Lung (tissue), 12 donors: Measurements from ENCODE around the gene SHH. TPM values are rescaled to one million over a fixed set of nuclear protein-coding genes. Genes with fewer than 3 reads are reported as not detected.

Source experiments
- ATAC-seq: fragments of 200-7000 bp; cut with Tn5 transposase; one replicate; pipeline ENCODE4 v1.9.1; 2020; ENCODE audit warnings: moderate number of reproducible peaks; ENCODE audit not compliant: insufficient read depth, low FRiP score
- DNase-seq, 3 donors: peaks; one replicate each; pipeline ENCODE4 v3.0.0-alpha.2; 2013 to 2017
- H3K27ac ChIP-seq, 2 donors: one replicate each; pipeline ENCODE4 v1.5.1; 2013; ENCODE audit warnings: mild to moderate bottlenecking in 2 of 2, moderate library complexity in 2 of 2, control low read depth in 1 of 2, inconsistent platforms in 1 of 2, low read depth in 1 of 2, low read length in 1 of 2
- H3K27me3 ChIP-seq, 3 donors: one replicate each; pipeline ENCODE4 v1.5.1; 2013; ENCODE audit warnings: low read length in 2 of 3; ENCODE audit not compliant: control insufficient read depth in 3 of 3, insufficient read depth in 3 of 3
- H3K36me3 ChIP-seq, 4 donors: one replicate each; pipeline ENCODE4 v1.5.1; 2013; ENCODE audit warnings: low read length in 4 of 4, mild to moderate bottlenecking in 1 of 4, moderate library complexity in 1 of 4; ENCODE audit not compliant: control insufficient read depth in 4 of 4, insufficient read depth in 4 of 4
- H3K4me1 ChIP-seq, 5 donors: one replicate each; pipeline ENCODE4 v1.5.1; 2013; ENCODE audit warnings: low read length in 5 of 5, mild to moderate bottlenecking in 2 of 5, moderate library complexity in 1 of 5; ENCODE audit not compliant: control insufficient read depth in 5 of 5, insufficient read depth in 5 of 5
- H3K4me3 ChIP-seq: one replicate; pipeline ENCODE4 v1.5.1; 2013; ENCODE audit warnings: mild to moderate bottlenecking, control low read depth, moderate library complexity
- H3K9ac ChIP-seq, 2 donors: one replicate each; pipeline ENCODE4 v1.5.1; 2013; ENCODE audit warnings: low read length in 2 of 2, control low read depth in 1 of 2; ENCODE audit not compliant: insufficient read depth in 1 of 2
- H3K9me3 ChIP-seq, 4 donors: one replicate each; pipeline ENCODE4 v1.5.1; 2013; ENCODE audit warnings: low read length in 3 of 4, mild to moderate bottlenecking in 1 of 4, moderate library complexity in 1 of 4; ENCODE audit not compliant: control insufficient read depth in 4 of 4, insufficient read depth in 3 of 4
- WGBS, 2 donors: extraction: QIAGEN DNeasy Blood & Tissue Kit; methylation state at CpG; one replicate each; pipeline ENCODE4 v1.1.7; 2013; 5-methylcytosine and 5-hydroxymethylcytosine counted together
- polyA plus RNA-seq, 2 donors: library from polyadenylated mRNA; stranded (reverse); fragments of 200-250 nt; gene quantifications; one replicate each; pipeline ENCODE4 v1.2.1, GENCODE V29; 2013
- total RNA-seq, 2 donors: library from RNA; depleted of rRNA in 1 of 2; stranded (reverse); fragments of >200 nt in 1 of 2; gene quantifications; one replicate each; pipeline ENCODE4 v1.2.1, GENCODE V29; 2014 to 2021
- TF ChIP-seq, protein P1 (sequence below): IDR thresholded peaks from 2 replicates; pipeline ENCODE4 v1.5.1; 2012; ENCODE audit warnings: mild to moderate bottlenecking; ENCODE audit errors: control extremely low read depth, extremely low read depth
- donor health status: control.
- donor health status: control.
- donor health status: Bipolar disorder and iron deficiency.
- donor health status: healthy.
- donor health status: DM: yes; HTN: yes; CAD: no.

SHH gene
- total and polyA plus RNA-seq, 4 donors: 1.5 to 9.3 (median 4.4) TPM

DNA sequence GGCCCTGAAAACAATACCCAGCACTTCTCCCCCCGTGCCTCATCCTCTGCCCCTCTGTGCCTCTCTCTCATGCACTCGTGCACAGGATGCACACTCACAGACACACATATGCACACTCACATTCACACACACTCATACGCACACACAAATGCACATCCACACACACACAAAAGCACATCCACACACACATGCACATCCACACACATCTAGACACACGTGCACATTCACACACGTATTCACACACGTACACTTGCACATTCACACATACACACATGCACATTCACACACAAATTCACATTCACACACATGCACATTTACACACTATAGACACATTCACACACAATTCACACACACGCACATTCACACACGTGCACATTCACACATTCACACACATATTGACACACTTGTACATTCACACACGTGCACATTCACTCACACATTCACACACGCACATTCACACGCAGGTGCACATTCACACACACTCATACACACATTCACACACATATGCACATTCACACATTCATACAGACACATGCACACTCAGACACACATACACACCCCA lies 19.2 kb downstream of the SHH start:
- TF ChIP-seq, protein P1, sequence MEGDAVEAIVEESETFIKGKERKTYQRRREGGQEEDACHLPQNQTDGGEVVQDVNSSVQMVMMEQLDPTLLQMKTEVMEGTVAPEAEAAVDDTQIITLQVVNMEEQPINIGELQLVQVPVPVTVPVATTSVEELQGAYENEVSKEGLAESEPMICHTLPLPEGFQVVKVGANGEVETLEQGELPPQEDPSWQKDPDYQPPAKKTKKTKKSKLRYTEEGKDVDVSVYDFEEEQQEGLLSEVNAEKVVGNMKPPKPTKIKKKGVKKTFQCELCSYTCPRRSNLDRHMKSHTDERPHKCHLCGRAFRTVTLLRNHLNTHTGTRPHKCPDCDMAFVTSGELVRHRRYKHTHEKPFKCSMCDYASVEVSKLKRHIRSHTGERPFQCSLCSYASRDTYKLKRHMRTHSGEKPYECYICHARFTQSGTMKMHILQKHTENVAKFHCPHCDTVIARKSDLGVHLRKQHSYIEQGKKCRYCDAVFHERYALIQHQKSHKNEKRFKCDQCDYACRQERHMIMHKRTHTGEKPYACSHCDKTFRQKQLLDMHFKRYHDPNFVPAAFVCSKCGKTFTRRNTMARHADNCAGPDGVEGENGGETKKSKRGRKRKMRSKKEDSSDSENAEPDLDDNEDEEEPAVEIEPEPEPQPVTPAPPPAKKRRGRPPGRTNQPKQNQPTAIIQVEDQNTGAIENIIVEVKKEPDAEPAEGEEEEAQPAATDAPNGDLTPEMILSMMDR: no peak
- ATAC-seq (no peak), DNase-seq (no peak)
- Histone ChIP-seq H3K27me3 (peaks cover 0 to 8% (median 3%) of the 10 kb centered on the region in 3 donors), H3K27ac (no peak overlapping the region), H3K4me1 (no peaks in the 10 kb centered on the region), H3K9ac (no peak overlapping the region), H3K9me3 (peaks cover 0 to 4% (median 0%) of the 10 kb centered on the region in 4 donors), H3K4me3 (no peak overlapping the region), H3K36me3 (no peaks in the 10 kb centered on the region)
- 85 to 88% methylated on average over 11 of the region's 11 CpGs for WGBS, 2 donors

DNA sequence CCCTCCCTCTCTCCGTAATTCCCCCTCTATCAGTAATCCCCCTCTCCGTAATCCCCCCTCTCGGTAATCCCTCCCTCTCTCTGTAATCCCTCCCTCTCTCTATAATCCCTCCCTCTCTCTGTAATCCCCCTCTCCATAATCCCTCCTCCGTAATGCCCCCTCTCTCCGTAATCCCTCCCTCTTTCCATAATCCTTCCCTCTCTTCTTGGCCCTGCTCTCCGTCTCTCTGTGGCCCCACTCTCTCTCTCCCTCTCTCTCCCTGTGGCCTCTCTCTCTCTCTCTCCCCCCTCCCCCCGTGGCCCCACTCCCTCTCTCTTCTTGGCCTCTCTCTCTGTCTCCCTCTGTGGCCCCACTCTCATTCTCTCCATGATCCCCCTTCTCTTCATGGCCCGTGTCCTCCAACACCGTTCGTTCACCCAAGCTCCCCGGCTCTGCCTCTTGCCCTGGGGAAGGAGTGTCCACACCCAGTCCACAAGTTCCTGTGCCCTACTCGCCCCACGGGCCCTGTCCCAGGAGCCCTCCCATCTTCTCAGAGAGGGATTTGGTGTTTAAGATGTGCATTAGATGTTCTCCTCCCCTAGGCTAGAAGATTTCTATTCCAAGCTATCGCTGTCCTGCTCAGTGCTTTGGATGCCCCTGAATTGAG lies 19.8 kb downstream of the SHH start:
- peaks cover 0 to 8% (median 3%) of the 10 kb centered on the region in 3 donors for H3K27me3 ChIP-seq
- no peak overlapping the region for H3K4me3 ChIP-seq
- WGBS, 2 donors: 83 to 90% methylated on average over 14 of the region's 14 CpGs
- peaks cover 0 to 4% (median 0%) of the 10 kb centered on the region in 4 donors for H3K9me3 ChIP-seq
- H3K27ac ChIP-seq: no peak overlapping the region
- no peak overlapping the region for H3K9ac ChIP-seq
- DNase-seq (no peak), ATAC-seq (no peak)
- no peaks in the 10 kb centered on the region for H3K36me3 ChIP-seq
- no peaks in the 10 kb centered on the region for H3K4me1 ChIP-seq
- TF ChIP-seq, protein P1: no peak

DNA sequence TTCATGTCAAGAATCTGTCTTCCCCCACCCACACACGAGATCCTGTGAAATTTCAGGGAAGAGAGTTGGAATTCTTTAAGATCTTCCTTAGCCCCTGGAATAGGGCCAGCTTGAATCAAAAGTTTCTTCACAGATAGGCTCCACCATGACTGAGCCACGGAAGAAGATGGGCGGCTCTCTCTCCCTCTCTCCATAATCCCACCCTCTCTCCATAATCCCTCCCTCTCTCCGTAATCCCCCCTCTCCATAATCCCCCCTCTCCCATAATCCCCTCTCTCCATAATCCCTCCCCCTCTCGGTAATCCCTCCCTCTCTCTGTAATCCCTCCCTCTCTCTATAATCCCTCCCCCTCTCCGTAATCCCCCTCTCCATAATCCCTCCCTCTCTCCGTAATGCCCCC lies 20.4 kb downstream of the SHH start:
- Histone ChIP-seq H3K9ac (no peak overlapping the region), H3K27ac (no peak overlapping the region), H3K27me3 (peaks cover 0 to 8% (median 3%) of the 10 kb centered on the region in 3 donors), H3K9me3 (peaks cover 0 to 4% (median 0%) of the 10 kb centered on the region in 4 donors), H3K4me3 (no peak overlapping the region), H3K4me1 (no peaks in the 10 kb centered on the region), H3K36me3 (no peaks in the 10 kb centered on the region)
- TF ChIP-seq, protein P1: no peak
- DNase-seq (no peak), ATAC-seq (no peak)
- 70 to 77% methylated on average over 6 of the region's 7 CpGs for WGBS, 2 donors
